ENCODE data around the gene RIIAD1.

The RIIAD1 gene

GRCh38 chr1:151707541-151708065 lies 13.7 kb upstream of the RIIAD1 start:
- no peak overlapping the region for H3K4me3 ChIP-seq (replicated peaks; ENCODE audit: insufficient read depth, low read length)
- H3K27me3 ChIP-seq (ENCODE audit: insufficient read depth, poor library complexity, severe bottlenecking): no peaks in the 10 kb centered on the region
- no peak for TF ChIP-seq SPI1 (IDR thresholded peaks at IDR 0.05; ENCODE audit: borderline replicate concordance, low read depth)
- no peak for TF ChIP-seq GABPA (IDR thresholded peaks at IDR 0.05; ENCODE audit: low read depth)
- no peak for TF ChIP-seq REST (IDR thresholded peaks at IDR 0.05; ENCODE audit: insufficient replicate concordance, low read depth)
- no peak for TF ChIP-seq CTCF (IDR thresholded peaks at IDR 0.05; ENCODE audit: insufficient read depth, low read length)
- no peak for TF ChIP-seq POLR2AphosphoS5 (IDR thresholded peaks at IDR 0.05; ENCODE audit: low read depth)
- DNase-seq (ENCODE audit: low read depth in 1 of 2, low spot score in 1 of 2): no peak
- H3K27ac ChIP-seq (replicated peaks): no peak overlapping the region

- Histone ChIP-seq H3K4me3 (replicated peaks; ENCODE audit: insufficient read depth, low read length) (no peak overlapping the region), H3K27me3 (ENCODE audit: insufficient read depth, poor library complexity, severe bottlenecking) (no peaks in the 10 kb centered on the region), H3K27ac (replicated peaks) (no peak overlapping the region)
- DNase-seq (ENCODE audit: low read depth in 1 of 2, low spot score in 1 of 2): no peak
- TF ChIP-seq GABPA (IDR thresholded peaks at IDR 0.05; ENCODE audit: low read depth) (no peak), CTCF (IDR thresholded peaks at IDR 0.05; ENCODE audit: insufficient read depth, low read length) (no peak), REST (IDR thresholded peaks at IDR 0.05; ENCODE audit: insufficient replicate concordance, low read depth) (no peak), SPI1 (IDR thresholded peaks at IDR 0.05; ENCODE audit: borderline replicate concordance, low read depth) (no peak), POLR2AphosphoS5 (IDR thresholded peaks at IDR 0.05; ENCODE audit: low read depth) (no peak)
Measured at GRCh38 chr1:151708891-151709290, 12.4 kb upstream of the RIIAD1 start.

GRCh38 chr1:151710187-151710840 lies 11.0 kb upstream of the RIIAD1 start:
- TF ChIP-seq REST (IDR thresholded peaks at IDR 0.05; ENCODE audit: insufficient replicate concordance, low read depth) (no peak), POLR2AphosphoS5 (IDR thresholded peaks at IDR 0.05; ENCODE audit: low read depth) (no peak), SPI1 (IDR thresholded peaks at IDR 0.05; ENCODE audit: borderline replicate concordance, low read depth) (no peak), CTCF (IDR thresholded peaks at IDR 0.05; ENCODE audit: insufficient read depth, low read length) (no peak), GABPA (IDR thresholded peaks at IDR 0.05; ENCODE audit: low read depth) (no peak)
- Histone ChIP-seq H3K27ac (replicated peaks) (no peak overlapping the region), H3K27me3 (ENCODE audit: insufficient read depth, poor library complexity, severe bottlenecking) (peaks cover 4% of the 10 kb centered on the region), H3K4me3 (replicated peaks; ENCODE audit: insufficient read depth, low read length) (no peak overlapping the region)
- no peak for DNase-seq (ENCODE audit: low read depth in 1 of 2, low spot score in 1 of 2)

Data from HL-60 (cell line).